ENCODE measurements around the gene SLC2A11.
"Not testable (repeated sequence)": the region's sequence is repeated elsewhere in the genome, so short reads cannot be mapped to it uniquely, and the experiment has no call there.

The SLC2A11 gene

GRCh38 chr22:23891726-23892125 lies 34.1 kb downstream of the SLC2A11 start:
- no peak for DNase-seq (ENCODE audit: low spot score)

GRCh38 chr22:23892130-23892529 lies 34.5 kb downstream of the SLC2A11 start:
- DNase-seq (ENCODE audit: low spot score), result no peak

DNA sequence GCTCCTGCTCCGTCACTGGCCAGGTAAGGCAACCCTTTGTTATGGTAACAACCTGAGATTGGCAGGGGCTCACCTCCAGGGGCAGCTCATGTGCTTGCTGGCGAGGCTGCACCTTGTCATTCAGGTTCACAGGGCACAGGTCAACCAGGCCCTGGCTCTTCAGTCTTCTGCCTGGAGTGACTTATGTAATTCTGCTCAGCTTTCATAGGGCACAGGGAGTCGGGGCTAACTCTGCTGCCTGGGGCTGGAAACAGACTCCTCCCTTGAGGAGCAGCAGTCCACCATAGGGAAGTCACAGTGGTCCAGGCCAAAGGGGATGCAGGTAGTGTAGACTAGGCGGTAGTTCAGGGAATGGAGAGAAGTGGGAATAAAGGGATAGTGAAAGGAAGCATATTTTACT lies 35.0 kb downstream of the SLC2A11 start:
- DNase-seq (ENCODE audit: low spot score), result no peak

GRCh38 chr22:23893121-23893944 lies 35.7 kb downstream of the SLC2A11 start:
- DNase-seq (ENCODE audit: low spot score), result no peak

DNA sequence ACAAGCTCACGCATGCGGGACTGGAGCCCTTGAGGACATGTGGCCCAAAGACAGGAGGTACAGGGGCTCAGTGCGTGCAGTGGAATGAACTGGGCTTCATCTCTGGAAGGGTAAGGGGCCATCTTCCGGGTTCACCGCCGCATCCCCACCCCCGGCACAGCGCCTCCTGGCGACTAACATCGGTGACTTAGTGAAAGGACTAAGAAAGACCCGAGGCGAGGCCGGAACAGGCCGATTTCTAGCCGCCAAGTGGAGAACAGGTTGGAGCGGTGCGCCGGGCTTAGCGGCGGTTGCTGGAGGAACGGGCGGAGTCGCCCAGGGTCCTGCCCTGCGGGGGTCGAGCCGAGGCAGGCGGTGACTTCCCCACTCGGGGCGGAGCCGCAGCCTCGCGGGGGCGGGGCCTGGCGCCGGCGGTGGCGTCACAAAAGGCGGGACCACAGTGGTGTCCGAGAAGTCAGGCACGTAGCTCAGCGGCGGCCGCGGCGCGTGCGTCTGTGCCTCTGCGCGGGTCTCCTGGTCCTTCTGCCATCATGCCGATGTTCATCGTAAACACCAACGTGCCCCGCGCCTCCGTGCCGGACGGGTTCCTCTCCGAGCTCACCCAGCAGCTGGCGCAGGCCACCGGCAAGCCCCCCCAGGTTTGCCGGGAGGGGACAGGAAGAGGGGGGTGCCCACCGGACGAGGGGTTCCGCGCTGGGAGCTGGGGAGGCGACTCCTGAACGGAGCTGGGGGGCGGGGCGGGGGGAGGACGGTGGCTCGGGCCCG lies 36.5 kb downstream of the SLC2A11 start, which contains the start of gene MIF:
Gene MIF (plus strand): TSS at position 439 of the 765 bp plus-strand sequence. CDS start 92 bp downstream, at position 531.
- peak; percentile 95 for DNase-seq (ENCODE audit: low spot score)

- DNase-seq (ENCODE audit: low spot score), result peak; percentile 74
Measured at GRCh38 chr22:23894710-23895598, 37.3 kb downstream of the SLC2A11 start.

DNA sequence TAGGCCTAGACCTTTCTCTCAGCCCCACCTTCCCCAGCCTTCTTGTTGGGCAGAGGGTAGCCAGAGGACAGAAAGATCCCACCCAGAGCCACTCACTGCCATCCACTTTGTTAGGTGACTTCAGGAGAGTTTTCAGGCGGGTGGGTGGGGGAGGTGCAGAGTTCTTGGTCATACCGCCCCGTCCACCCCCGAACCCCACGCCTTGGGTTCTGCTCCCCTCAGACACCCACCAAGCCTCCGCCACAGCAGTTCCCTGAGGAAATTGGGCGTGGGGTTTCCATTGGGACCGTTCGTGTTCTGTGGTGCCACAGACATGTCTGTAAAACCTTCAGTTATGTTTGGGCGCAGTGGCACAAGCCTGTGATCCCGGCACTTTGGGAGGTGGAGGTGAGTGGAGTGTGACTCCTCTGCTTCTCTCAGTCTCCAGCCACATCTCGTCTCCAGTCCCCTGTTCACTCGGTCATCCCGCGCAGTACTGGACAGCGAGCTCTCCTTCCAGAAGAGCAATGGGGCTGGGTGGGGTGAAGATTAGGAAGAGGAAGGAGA lies 38.0 kb downstream of the SLC2A11 start:
- no peak for DNase-seq (ENCODE audit: low spot score)

DNA sequence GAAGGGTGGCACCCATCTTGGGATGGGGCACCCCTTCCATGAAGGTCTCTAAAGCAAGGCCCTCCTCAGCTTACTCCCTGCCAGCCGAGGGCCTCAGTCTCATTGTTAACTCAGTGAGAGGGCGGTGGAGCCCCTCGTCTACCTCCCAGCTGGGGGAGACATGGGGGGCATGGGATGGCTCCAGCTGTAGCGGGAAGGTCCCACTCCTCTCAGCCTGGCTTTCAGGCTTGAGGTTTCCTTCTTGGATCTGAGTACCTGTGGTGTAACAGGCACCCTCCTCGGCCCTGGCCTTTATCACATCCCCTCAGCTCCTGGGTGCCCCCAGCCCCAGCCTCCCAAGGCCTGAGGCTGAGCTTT lies 38.5 kb downstream of the SLC2A11 start:
- no peak for DNase-seq (ENCODE audit: low spot score)

- DNase-seq (ENCODE audit: low spot score), result no peak
Measured at GRCh38 chr22:23896523-23897186, 39.0 kb downstream of the SLC2A11 start.

DNA sequence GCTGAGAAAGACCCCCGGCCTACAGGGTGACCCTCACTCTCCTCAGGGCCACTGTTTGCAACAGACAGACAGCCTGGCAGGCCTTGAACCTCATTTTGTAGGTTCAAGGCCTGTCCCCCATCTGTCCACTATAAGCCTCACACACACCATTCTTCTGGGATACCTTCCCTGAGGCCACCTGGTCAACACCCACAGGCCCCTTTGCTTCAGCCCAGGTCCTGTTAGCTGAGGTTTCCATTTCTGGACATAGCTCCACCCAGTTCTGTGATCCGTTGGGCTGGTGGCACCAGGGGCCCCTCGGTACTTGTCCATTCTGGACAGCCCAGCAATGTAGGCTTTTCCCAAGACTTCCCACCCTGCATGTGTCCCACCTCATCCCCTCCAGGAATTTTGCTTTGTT lies 39.6 kb downstream of the SLC2A11 start:
- DNase-seq (ENCODE audit: low spot score), result no peak

GRCh38 chr22:23898006-23898974 lies 40.6 kb downstream of the SLC2A11 start:
- no peak for DNase-seq (ENCODE audit: low spot score)

DNA sequence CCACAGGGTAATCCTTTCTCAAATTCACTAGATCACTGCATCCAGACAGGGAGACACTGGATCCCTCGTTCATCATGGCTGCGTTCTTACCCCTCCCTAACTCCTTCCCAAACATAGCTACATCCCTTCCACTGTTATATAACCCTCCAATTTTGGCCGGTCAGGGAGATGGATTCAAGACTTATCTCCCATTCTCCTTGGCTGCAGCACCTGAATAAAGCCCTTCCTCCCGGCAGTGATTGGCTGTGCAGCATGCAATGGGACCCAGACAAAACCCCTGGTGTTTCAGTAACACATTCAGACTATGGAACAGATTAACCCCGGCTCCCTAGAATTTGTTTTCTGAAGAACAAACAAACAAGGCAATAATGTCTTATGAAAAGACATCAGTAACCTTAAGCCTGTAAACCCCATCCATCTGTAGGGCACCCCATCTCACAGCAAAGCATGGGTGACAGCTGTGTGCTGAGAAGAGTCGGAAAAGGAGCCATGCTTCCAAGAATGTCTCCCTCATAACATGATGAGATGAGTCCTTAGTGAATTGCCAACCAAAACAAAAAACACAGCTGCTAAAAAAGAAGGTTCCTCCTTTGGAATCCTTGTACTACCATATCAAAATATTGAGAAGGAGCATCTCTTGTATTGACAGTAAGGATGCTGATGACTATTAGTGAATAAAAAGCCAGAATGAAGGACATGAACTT lies 41.5 kb downstream of the SLC2A11 start:
- DNase-seq (ENCODE audit: low spot score), result no peak

DNA sequence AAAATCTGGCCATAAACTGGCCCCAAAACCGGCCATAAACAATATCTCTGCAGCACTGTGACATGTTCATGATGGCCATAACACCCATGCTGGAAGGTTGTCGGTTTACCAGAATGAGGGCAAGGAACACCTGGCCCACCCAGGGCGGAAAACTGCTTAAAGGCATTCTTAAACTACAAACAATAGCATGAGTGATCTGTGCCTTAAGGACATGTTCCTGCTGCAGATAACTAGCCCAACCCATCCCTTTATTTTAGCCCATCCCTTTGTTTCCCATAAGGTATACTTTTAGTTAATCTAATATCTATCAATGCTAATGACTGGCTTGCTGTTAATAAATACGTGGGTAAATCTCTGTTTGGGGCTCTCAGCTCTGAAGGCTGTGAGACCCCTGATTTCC lies 42.6 kb downstream of the SLC2A11 start:
- DNase-seq (ENCODE audit: low spot score), result not testable (repeated sequence)

DNA sequence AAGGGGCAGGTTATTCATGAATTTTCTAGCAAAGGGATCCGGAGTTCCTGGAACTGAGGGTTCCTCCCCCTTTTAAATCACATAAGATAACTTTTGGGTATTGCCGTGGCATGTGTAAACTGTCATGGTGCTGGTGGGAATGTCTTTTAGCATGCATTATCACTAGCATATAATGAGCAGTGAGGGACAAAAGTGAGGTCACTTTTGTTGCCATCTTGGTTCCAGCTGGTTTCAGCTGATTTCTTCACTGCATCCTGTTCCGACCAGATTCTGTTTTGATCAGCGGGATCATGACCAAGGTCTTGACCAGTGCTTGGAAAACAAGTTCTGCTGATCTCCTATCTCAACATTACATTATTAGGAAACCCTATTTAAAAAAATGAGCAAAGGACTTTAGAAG lies 43.9 kb downstream of the SLC2A11 start:
- DNase-seq (ENCODE audit: low spot score), result no peak

GRCh38 chr22:23903328-23903971 lies 45.8 kb downstream of the SLC2A11 start:
- DNase-seq (ENCODE audit: low spot score), result no peak

DNA sequence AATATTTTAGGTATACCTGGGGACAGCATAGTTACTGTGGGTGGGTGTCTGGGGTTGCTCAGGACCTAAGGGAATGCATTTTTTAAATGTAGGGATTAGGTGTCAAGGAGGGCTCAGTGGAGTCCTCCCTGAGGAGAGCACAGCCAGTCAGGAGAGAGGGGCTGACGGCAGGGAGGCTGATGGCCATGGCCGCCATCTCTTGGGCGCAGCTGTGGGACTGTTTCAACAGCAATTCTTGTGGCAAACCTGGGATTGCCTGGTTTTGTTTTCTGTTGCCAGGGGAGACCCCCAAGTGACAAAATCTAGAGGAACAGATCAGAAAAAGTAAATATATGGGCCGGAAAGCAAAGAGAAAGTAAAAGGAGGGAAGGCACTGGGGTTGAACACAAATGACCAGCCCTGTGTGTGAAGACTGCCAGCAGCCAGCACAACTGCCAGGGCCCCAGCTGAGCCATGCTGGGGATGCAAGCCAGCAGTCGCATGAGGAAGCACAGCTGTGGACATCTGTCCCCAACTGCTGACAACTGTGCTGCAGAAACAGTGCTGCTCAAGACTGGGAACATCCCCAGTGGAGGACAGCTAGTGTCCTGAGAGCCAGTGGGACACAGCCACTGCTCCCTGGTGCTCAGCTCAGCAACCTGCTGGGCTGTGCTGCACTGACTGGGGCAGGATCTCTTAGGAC lies 47.0 kb downstream of the SLC2A11 start:
- DNase-seq (ENCODE audit: low spot score), result no peak

- no peak for DNase-seq (ENCODE audit: low spot score)
Measured at GRCh38 chr22:23906641-23907040, 49.0 kb downstream of the SLC2A11 start.

DNA sequence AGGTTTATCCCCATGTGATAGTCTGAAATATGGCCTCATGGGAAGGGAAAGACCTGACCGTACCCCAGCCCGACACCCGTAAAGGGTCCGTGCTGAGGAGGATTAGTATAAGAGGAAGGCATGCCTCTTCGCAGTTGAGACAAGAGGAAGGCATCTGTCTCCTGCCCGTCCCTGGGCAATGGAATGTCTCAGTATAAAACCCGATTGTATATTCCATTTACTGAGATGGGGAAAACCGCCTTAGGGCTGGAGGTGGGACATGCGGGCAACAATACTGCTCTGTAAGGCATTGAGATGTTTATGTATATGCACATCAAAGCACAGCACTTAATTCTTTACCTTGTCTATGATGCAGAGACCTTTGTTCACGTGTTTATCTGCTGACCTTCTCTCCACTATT lies 49.7 kb downstream of the SLC2A11 start:
- DNase-seq (ENCODE audit: low spot score), result not testable (repeated sequence)

All from hepatic stellate cell (primary cell).